HUES64 (cell line): ENCODE results near the gene DDIT4L. TPM values are rescaled to one million over a fixed set of nuclear protein-coding genes. Genes with fewer than 3 reads are reported as not detected.
A peak's percentile ranks its signal among the peaks of the same experiment; 100 is the strongest.
"Not testable (repeated sequence)": the region's sequence is repeated elsewhere in the genome, so short reads cannot be mapped to it uniquely, and the experiment has no call there.

Source experiments
- H3K27ac ChIP-seq: 2 replicates; pipeline ENCODE4 v1.7.0; 2013; ENCODE audit warnings: low read depth, low read length, inconsistent platforms
- H3K27me3 ChIP-seq: 2 replicates; pipeline ENCODE4 v1.6.1; 2013; ENCODE audit warnings: mild to moderate bottlenecking, low read length; ENCODE audit not compliant: insufficient read depth
- H3K36me3 ChIP-seq: 2 replicates; pipeline ENCODE4 v1.6.1; 2013; ENCODE audit warnings: mild to moderate bottlenecking, low read length; ENCODE audit not compliant: insufficient read depth
- H3K4me1 ChIP-seq: 2 replicates; pipeline ENCODE4 v1.6.1; 2013; ENCODE audit warnings: mild to moderate bottlenecking, low read length, moderate library complexity; ENCODE audit not compliant: insufficient read depth
- H3K4me3 ChIP-seq: 2 replicates; pipeline ENCODE4 v1.5.1; 2013; ENCODE audit warnings: mild to moderate bottlenecking, low read length, moderate library complexity
- H3K9ac ChIP-seq: 2 replicates; pipeline ENCODE4 v1.6.1; 2013; ENCODE audit warnings: mild to moderate bottlenecking, low read depth, low read length
- H3K9me3 ChIP-seq: 2 replicates; pipeline ENCODE4 v1.6.1; 2013; ENCODE audit warnings: low read depth, low read length; ENCODE audit not compliant: insufficient read depth
- WGBS: fragments of 150-250, 120-280 bp; methylation state at CpG from one replicate; pipeline ENCODE4 v1.1.7; 2013; ENCODE audit warnings: missing lambda C conversion rate; 5-methylcytosine and 5-hydroxymethylcytosine counted together
- polyA plus RNA-seq, 2 experiments: library from polyadenylated mRNA; stranded (reverse); fragments of 50-300 nt; gene quantifications; one replicate each; pipeline ENCODE4 v1.2.3, GENCODE V29; 2013

DDIT4L gene
- polyA plus RNA-seq (2013, experiment 1 of 2), result 3.2 TPM
- 2.8 TPM for polyA plus RNA-seq (2013, experiment 2 of 2)

GRCh38 chr4:100189820-100190642, at the start of gene DDIT4L:
Gene DDIT4L (minus strand): TSS chr4:100190468. CDS start chr4:100189983, 485 bp downstream.
- peak within 1 kb of the TSS; percentile 53; the same call in 1 of the 2 replicates for H3K9ac ChIP-seq
- WGBS, result under 1% methylated on average over 50 of the region's 51 CpGs
- no peak within 1 kb of the TSS for H3K27ac ChIP-seq

GRCh38 chr4:100240008-100240407, 49.7 kb upstream of the DDIT4L start:
- H3K36me3 ChIP-seq, result no peaks in the 10 kb centered on the region
- H3K9ac ChIP-seq, result no peak overlapping the region
- H3K27ac ChIP-seq, result no peak overlapping the region
- peaks cover 3% of the 10 kb centered on the region; the same call in 1 of the 2 replicates for H3K9me3 ChIP-seq
- H3K4me1 ChIP-seq, result no peaks in the 10 kb centered on the region
- 98% methylated on average over 2 of the region's 2 CpGs for WGBS
- H3K27me3 ChIP-seq, result no peaks in the 10 kb centered on the region
- H3K4me3 ChIP-seq, result no peak overlapping the region

More at GRCh38 chr4:100189820-100190642, at the start of gene DDIT4L:
- H3K9me3 ChIP-seq, result no peaks in the 10 kb centered on the region
- H3K4me3 ChIP-seq, result peak within 1 kb of the TSS; percentile 81
- H3K4me1 ChIP-seq, result peaks cover 12% of the 10 kb centered on the region; the same call in 1 of the 2 replicates
- peaks cover 47% of the 10 kb centered on the region for H3K27me3 ChIP-seq
- no peaks in the 10 kb centered on the region; the same call in 1 of the 2 replicates for H3K36me3 ChIP-seq

- H3K9me3 ChIP-seq, result peaks cover 49% of the 10 kb centered on the region
- H3K27ac ChIP-seq, result no peak overlapping the region
- no peaks in the 10 kb centered on the region for H3K4me1 ChIP-seq
- H3K9ac ChIP-seq, result no peak overlapping the region
- H3K36me3 ChIP-seq, result no peaks in the 10 kb centered on the region
- no peak overlapping the region for H3K4me3 ChIP-seq
- no peaks in the 10 kb centered on the region for H3K27me3 ChIP-seq
Measured at GRCh38 chr4:100224721-100225120, 34.5 kb upstream of the DDIT4L start.

- Histone ChIP-seq H3K4me1 (no peaks in the 10 kb centered on the region), H3K27me3 (no peaks in the 10 kb centered on the region), H3K9ac (no peak overlapping the region), H3K27ac (no peak overlapping the region), H3K9me3 (peaks cover 45% of the 10 kb centered on the region), H3K36me3 (no peaks in the 10 kb centered on the region), H3K4me3 (no peak overlapping the region)
Measured at GRCh38 chr4:100224160-100224559, 33.9 kb upstream of the DDIT4L start.

GRCh38 chr4:100208964-100209363, 18.7 kb upstream of the DDIT4L start:
- WGBS, result no CpG with 5 or more reads among the region's 1 CpG
- Histone ChIP-seq H3K9me3 (no peaks in the 10 kb centered on the region), H3K36me3 (no peaks in the 10 kb centered on the region), H3K4me3 (no peak overlapping the region), H3K27me3 (no peaks in the 10 kb centered on the region), H3K9ac (no peak overlapping the region), H3K27ac (no peak overlapping the region), H3K4me1 (peaks cover 9% of the 10 kb centered on the region; the same call in 1 of the 2 replicates)

GRCh38 chr4:100208459-100208858, 18.2 kb upstream of the DDIT4L start:
- H3K9me3 ChIP-seq, result no peaks in the 10 kb centered on the region
- WGBS, result 82% methylated on average over 3 of the region's 3 CpGs

GRCh38 chr4:100206850-100207249, 16.6 kb upstream of the DDIT4L start:
- Histone ChIP-seq H3K9ac (no peak overlapping the region), H3K27me3 (no peaks in the 10 kb centered on the region), H3K36me3 (no peaks in the 10 kb centered on the region), H3K4me3 (no peak overlapping the region), H3K9me3 (no peaks in the 10 kb centered on the region), H3K4me1 (peaks cover 9% of the 10 kb centered on the region; the same call in 1 of the 2 replicates), H3K27ac (no peak overlapping the region)

More at GRCh38 chr4:100208459-100208858, 18.2 kb upstream of the DDIT4L start:
- no peak overlapping the region for H3K27ac ChIP-seq
- H3K27me3 ChIP-seq, result no peaks in the 10 kb centered on the region
- no peak overlapping the region for H3K9ac ChIP-seq
- H3K4me3 ChIP-seq, result no peak overlapping the region
- peaks cover 9% of the 10 kb centered on the region; the same call in 1 of the 2 replicates for H3K4me1 ChIP-seq
- no peaks in the 10 kb centered on the region for H3K36me3 ChIP-seq

GRCh38 chr4:100198061-100198460, 7.8 kb upstream of the DDIT4L start:
- Histone ChIP-seq H3K27ac (no peak overlapping the region), H3K4me3 (no peak overlapping the region), H3K36me3 (no peaks in the 10 kb centered on the region), H3K27me3 (no peaks in the 10 kb centered on the region; the same call in 1 of the 2 replicates), H3K4me1 (no peaks in the 10 kb centered on the region), H3K9ac (no peak overlapping the region), H3K9me3 (no peaks in the 10 kb centered on the region)
- 100% methylated on average over 1 of the region's 1 CpG for WGBS

- not testable (repeated sequence) for H3K4me3 ChIP-seq, H3K9ac ChIP-seq, H3K36me3 ChIP-seq, H3K9me3 ChIP-seq, H3K4me1 ChIP-seq, H3K27ac ChIP-seq
- H3K27me3 ChIP-seq, result peaks cover 10% of the 10 kb centered on the region
- WGBS, result 94% methylated on average over 40 of the region's 40 CpGs
Measured at GRCh38 chr4:100196388-100197071, 6.3 kb upstream of the DDIT4L start.

GRCh38 chr4:100190643-100191600, 654 bp upstream of the DDIT4L start:
- WGBS, result 14% methylated on average over 37 of the region's 37 CpGs
- Histone ChIP-seq H3K4me1 (peaks cover 12% of the 10 kb centered on the region; the same call in 1 of the 2 replicates), H3K27ac (no peak overlapping the region), H3K9me3 (no peaks in the 10 kb centered on the region), H3K9ac (peak overlapping the region; percentile 28; the same call in 1 of the 2 replicates), H3K36me3 (no peaks in the 10 kb centered on the region; the same call in 1 of the 2 replicates), H3K4me3 (peak overlapping the region; percentile 81), H3K27me3 (peaks cover 47% of the 10 kb centered on the region)
